H9 (cell line): Measurements from ENCODE around the gene SGCD. TPM values are rescaled to one million over a fixed set of nuclear protein-coding genes. Genes with fewer than 3 reads are reported as not detected.

Experiments used
- DNase-seq: peaks from one replicate; pipeline ENCODE4 v3.0.0-alpha.2; 2017
- H2AFZ ChIP-seq: one replicate; pipeline ENCODE4 v1.6.1; 2013; ENCODE audit warnings: mild to moderate bottlenecking, low read length, control low read depth, moderate library complexity
- H2AK5ac ChIP-seq: 2 replicates; pipeline ENCODE4 v1.6.1; 2013; ENCODE audit warnings: low read length, control low read depth, mixed read lengths; ENCODE audit not compliant: insufficient read length
- H2BK120ac ChIP-seq: one replicate; pipeline ENCODE4 v1.6.1; 2013; ENCODE audit warnings: low read depth, mild to moderate bottlenecking, low read length, control low read depth, inconsistent platforms; ENCODE audit not compliant: poor library complexity, severe bottlenecking
- H2BK12ac ChIP-seq: 2 replicates; pipeline ENCODE4 v1.6.1; 2013; ENCODE audit warnings: low read length, control low read depth, mixed read lengths, low read depth; ENCODE audit not compliant: insufficient read length
- H2BK15ac ChIP-seq: 2 replicates; pipeline ENCODE4 v1.6.1; 2013; ENCODE audit warnings: low read depth, low read length, control low read depth
- H2BK20ac ChIP-seq: one replicate; pipeline ENCODE4 v1.6.1; 2013; ENCODE audit warnings: low read depth, mild to moderate bottlenecking, low read length, control low read depth, inconsistent platforms; ENCODE audit not compliant: poor library complexity, severe bottlenecking
- H2BK5ac ChIP-seq: 2 replicates; pipeline ENCODE4 v1.6.1; 2013; ENCODE audit warnings: low read length, control low read depth, mixed read lengths; ENCODE audit not compliant: insufficient read length
- H3K14ac ChIP-seq: 2 replicates; pipeline ENCODE4 v1.6.1; 2013; ENCODE audit warnings: low read length, control low read depth; ENCODE audit not compliant: insufficient read depth
- H3K18ac ChIP-seq: 2 replicates; pipeline ENCODE4 v1.6.1; 2013; ENCODE audit warnings: low read depth, mild to moderate bottlenecking, mixed read lengths, low read length, control low read depth; ENCODE audit not compliant: insufficient read length
- H3K23ac ChIP-seq: 2 replicates; pipeline ENCODE4 v1.6.1; 2013; ENCODE audit warnings: low read length, control low read depth, mixed read lengths, low read depth; ENCODE audit not compliant: insufficient read length
- H3K23me2 ChIP-seq: 2 replicates; pipeline ENCODE4 v1.6.1; 2013; ENCODE audit warnings: low read depth, mild to moderate bottlenecking, mixed read lengths, low read length, control low read depth; ENCODE audit not compliant: insufficient read length, poor library complexity, severe bottlenecking
- H3K27ac ChIP-seq: 2 replicates; pipeline ENCODE4 v1.5.1; 2013; ENCODE audit warnings: low read length, control low read depth, mixed read lengths, low read depth; ENCODE audit not compliant: insufficient read length
- H3K27me3 ChIP-seq: 2 replicates; pipeline ENCODE4 v1.6.1; 2013; ENCODE audit warnings: low read length, control low read depth, inconsistent platforms; ENCODE audit not compliant: insufficient read depth
- H3K4ac ChIP-seq: 2 replicates; pipeline ENCODE4 v1.6.1; 2013; ENCODE audit warnings: low read depth, mild to moderate bottlenecking, control low read depth, inconsistent platforms, low read length, moderate library complexity
- H3K4me1 ChIP-seq: 2 replicates; pipeline ENCODE4 v1.6.1; 2013; ENCODE audit warnings: low read length, control low read depth, inconsistent platforms; ENCODE audit not compliant: insufficient read depth
- H3K4me2 ChIP-seq: 2 replicates; pipeline ENCODE4 v1.6.1; 2013; ENCODE audit warnings: low read length, control low read depth, mixed read lengths; ENCODE audit not compliant: insufficient read length, insufficient read depth
- H3K56ac ChIP-seq: 2 replicates; pipeline ENCODE4 v1.6.1; 2013; ENCODE audit warnings: low read depth, mild to moderate bottlenecking, mixed read lengths, low read length, control low read depth; ENCODE audit not compliant: insufficient read length
- H3K79me1 ChIP-seq: 2 replicates; pipeline ENCODE4 v1.6.1; 2013; ENCODE audit warnings: low read depth, mild to moderate bottlenecking, moderate library complexity, low read length, control low read depth, inconsistent platforms; ENCODE audit not compliant: insufficient read depth, poor library complexity, severe bottlenecking
- H3K79me2 ChIP-seq: 2 replicates; pipeline ENCODE4 v1.6.1; 2013; ENCODE audit warnings: low read length, control low read depth, inconsistent platforms; ENCODE audit not compliant: insufficient read depth
- H3K9ac ChIP-seq: 2 replicates; pipeline ENCODE4 v1.6.1; 2013; ENCODE audit warnings: low read length, control low read depth, mixed read lengths; ENCODE audit not compliant: insufficient read length; ENCODE audit errors: extremely low read depth
- H3K9me3 ChIP-seq: one replicate; pipeline ENCODE4 v1.6.1; 2013; ENCODE audit warnings: low read depth, low read length, inconsistent platforms; ENCODE audit not compliant: control insufficient read depth
- H3T11ph ChIP-seq: one replicate; pipeline ENCODE4 v1.6.1; 2013; ENCODE audit warnings: mild to moderate bottlenecking, low read length, control low read depth, inconsistent platforms
- H4K20me1 ChIP-seq: one replicate; pipeline ENCODE4 v1.6.1; 2013; ENCODE audit not compliant: control insufficient read depth, insufficient read length, insufficient read depth
- H4K5ac ChIP-seq: 2 replicates; pipeline ENCODE4 v1.6.1; 2013; ENCODE audit warnings: low read depth, mild to moderate bottlenecking, mixed read lengths, low read length, control low read depth; ENCODE audit not compliant: insufficient read length
- H4K8ac ChIP-seq: replicated peaks from 2 replicates; pipeline ENCODE4 v1.6.1; 2013; ENCODE audit warnings: low read length, control low read depth, mixed read lengths, low read depth; ENCODE audit not compliant: insufficient read length
- H4K91ac ChIP-seq: 2 replicates; pipeline ENCODE4 v1.6.1; 2013; ENCODE audit warnings: low read depth, mild to moderate bottlenecking, moderate library complexity, mixed read lengths, low read length, control low read depth; ENCODE audit not compliant: insufficient read length
- H3K27ac Mint-ChIP-seq, 3 experiments: 2 replicates in 2 of 3; 3 replicates in 1 of 3; pipeline ENCODE4 v1.8.0; 2020 to 2021; ENCODE audit warnings: mixed read lengths in 3 of 3, mild to moderate bottlenecking in 1 of 3, moderate library complexity in 1 of 3
- H3K27me3 Mint-ChIP-seq: 2 replicates; pipeline ENCODE4 v1.8.0; 2021; ENCODE audit warnings: low read depth, mild to moderate bottlenecking, moderate library complexity, mixed read lengths
- H3K36me3 Mint-ChIP-seq, 3 experiments: 2 replicates in 2 of 3; 3 replicates in 1 of 3; pipeline ENCODE4 v1.8.0; 2020 to 2021; ENCODE audit warnings: low read depth in 3 of 3, mixed read lengths in 3 of 3; ENCODE audit not compliant: insufficient read depth in 1 of 3
- H3K4me1 Mint-ChIP-seq, 2 experiments: 2 replicates each; pipeline ENCODE4 v1.8.0; 2020; ENCODE audit warnings: mixed read lengths in 2 of 2
- H3K4me3 Mint-ChIP-seq, 2 experiments: 2 replicates in 1 of 2; 3 replicates in 1 of 2; pipeline ENCODE4 v1.8.0; 2020 to 2021; ENCODE audit warnings: mild to moderate bottlenecking in 2 of 2, mixed read lengths in 2 of 2, moderate library complexity in 1 of 2
- H3K9me3 Mint-ChIP-seq, 2 experiments: 2 replicates in 1 of 2; 3 replicates in 1 of 2; pipeline ENCODE4 v1.8.0; 2020; ENCODE audit warnings: mild to moderate bottlenecking in 2 of 2, mixed read lengths in 2 of 2, moderate library complexity in 1 of 2
- CTCF ChIP-seq: fragments of 200-600 bp; sonication (generic); conservative IDR thresholded peaks from 3 replicates; pipeline ENCODE4 v1.8.0; 2021; ENCODE audit warnings: antibody characterized with exemption, mild to moderate bottlenecking
- WGBS: extraction: QIAGEN DNeasy Blood & Tissue Kit; methylation state at CpG from one replicate; pipeline ENCODE4 v1.1.7; 2013; ENCODE audit warnings: missing lambda C conversion rate, low lambda C conversion rate, mixed read lengths; ENCODE audit not compliant: insufficient read length; ENCODE audit errors: extremely low coverage; 5-methylcytosine and 5-hydroxymethylcytosine counted together
- total RNA-seq: library from RNA; stranded (reverse); gene quantifications from 2 replicates; pipeline ENCODE4 v1.2.1, GENCODE V29; 2021

The SGCD gene
- total RNA-seq, 1 experiment from 2014 or later, result 0.11 TPM

- no peak overlapping the region; the same call in 1 of the 2 replicates for H3K14ac ChIP-seq
- H2BK20ac ChIP-seq, result no peak overlapping the region
- no peaks in the 10 kb centered on the region for H3K23me2 ChIP-seq
- no peaks in the 10 kb centered on the region for H4K20me1 ChIP-seq
- no peak overlapping the region for H2BK120ac ChIP-seq
- no peaks in the 10 kb centered on the region for H3K9me3 ChIP-seq
- no peak overlapping the region for H2BK12ac ChIP-seq
- no peak overlapping the region for H3K56ac ChIP-seq
- Mint-ChIP-seq H3K27me3 (no peaks in the 10 kb centered on the region), H3K27ac (no peak overlapping the region), H3K9me3 (peaks cover 0 to 3% of the 10 kb centered on the region in 2 experiments; a peak in 1 of 5 replicates), H3K36me3 (no peaks in the 10 kb centered on the region; a peak in 1 of 7 replicates), H3K4me1 (peaks cover 13 to 15% of the 10 kb centered on the region in 2 experiments), H3K4me3 (no peak overlapping the region)
- no CpG with 5 or more reads among the region's 1 CpG for WGBS
- H2AK5ac ChIP-seq, result no peak overlapping the region
- no peak overlapping the region for H4K91ac ChIP-seq
- TF ChIP-seq CTCF, result no peak
- H3K4me1 ChIP-seq, result no peaks in the 10 kb centered on the region
- no peak overlapping the region for H2BK15ac ChIP-seq
- H3K79me1 ChIP-seq, result no peaks in the 10 kb centered on the region
- no peak overlapping the region for H3K27ac ChIP-seq
- no peak overlapping the region for H4K8ac ChIP-seq
- no peaks in the 10 kb centered on the region for H3K27me3 ChIP-seq
- no peak for DNase-seq
- no peak overlapping the region for H2BK5ac ChIP-seq
- no peak overlapping the region for H3K4ac ChIP-seq
- H3K18ac ChIP-seq, result no peak overlapping the region
- H3K79me2 ChIP-seq, result no peaks in the 10 kb centered on the region
- H3K23ac ChIP-seq, result no peak overlapping the region
- H4K5ac ChIP-seq, result no peak overlapping the region
- H2AFZ ChIP-seq, result no peak overlapping the region
- H3K9ac ChIP-seq, result no peak overlapping the region
- no peak overlapping the region for H3T11ph ChIP-seq
- H3K4me2 ChIP-seq, result no peak overlapping the region
These were observed 105.8 kb downstream of the SGCD start for GRCh38 chr5:156432830-156433105.
